PC-9 (cell line): ENCODE data around the gene SUPT3H. TPM values are rescaled to one million over a fixed set of nuclear protein-coding genes. Genes with fewer than 3 reads are reported as not detected.

Experiments
- BruUV-seq: library from RNA; stranded (reverse); fragments of 400-500 nt; replicated peaks from 2 replicates; lab custom pipeline; 2021; lab: Mats Ljungman, UMichigan
- CTCF ChIA-PET: fragments of 300-600 bp; sonication (Branson Sonifier 250); formaldehyde crosslinking; loops from one replicate; lab custom pipeline; 2022; ENCODE audit warnings: antibody characterized with exemption; lab: Charles Lee
- POLR2A ChIA-PET: fragments of 300-600 bp; sonication (Branson Sonifier 250); formaldehyde crosslinking; loops from one replicate; lab custom pipeline; 2022; ENCODE audit warnings: antibody characterized with exemption; ENCODE audit not compliant: unreplicated experiment; lab: Charles Lee
- DNase-seq, 2 experiments: peaks; one replicate each; pipeline versions ENCODE4 v3.0.0 to v3.0.0-alpha.2; 2015 to 2022; ENCODE audit warnings: mixed read lengths in 1 of 2
- H2AFZ ChIP-seq: fragments of 200-600 bp; sonication (generic); 2 replicates; pipeline ENCODE4 v1.8.1; 2017; ENCODE audit warnings: antibody characterized with exemption
- H3F3A ChIP-seq: fragments of 200-600 bp; sonication (generic); 2 replicates; pipeline ENCODE4 v1.8.1; 2017; ENCODE audit warnings: antibody characterized with exemption, mild to moderate bottlenecking, low read depth; ENCODE audit not compliant: insufficient read depth
- H3K27ac ChIP-seq: fragments of 200-600 bp; sonication (generic); 2 replicates; pipeline ENCODE4 v1.6.1; 2016; ENCODE audit warnings: mixed run types
- H3K27me3 ChIP-seq: fragments of 200-600 bp; sonication (generic); 2 replicates; pipeline ENCODE4 v1.6.1; 2016; ENCODE audit warnings: low read depth, mixed run types; ENCODE audit not compliant: insufficient read depth
- H3K36me3 ChIP-seq: fragments of 200-600 bp; sonication (generic); 2 replicates; pipeline ENCODE4 v1.6.1; 2016; ENCODE audit warnings: low read depth, mixed run types
- H3K4me1 ChIP-seq: fragments of 200-600 bp; sonication (generic); replicated peaks from 2 replicates; pipeline ENCODE4 v1.6.1; 2016; ENCODE audit warnings: mixed run types; ENCODE audit not compliant: insufficient read depth
- H3K4me2 ChIP-seq: fragments of 200-600 bp; sonication (generic); 2 replicates; pipeline ENCODE4 v1.6.1; 2017; ENCODE audit warnings: mixed run types
- H3K4me3 ChIP-seq: fragments of 200-600 bp; sonication (generic); 2 replicates; pipeline ENCODE4 v1.6.1; 2016; ENCODE audit warnings: mixed run types
- H3K79me2 ChIP-seq: fragments of 200-600 bp; sonication (generic); 2 replicates; pipeline ENCODE4 v1.6.1; 2017; ENCODE audit warnings: low read depth, mixed run types
- H3K9me2 ChIP-seq: fragments of 200-600 bp; sonication (generic); 2 replicates; pipeline ENCODE4 v1.8.1; 2017; ENCODE audit warnings: mild to moderate bottlenecking; ENCODE audit not compliant: insufficient read depth
- H3K9me3 ChIP-seq: fragments of 200-600 bp; sonication (generic); 2 replicates; pipeline ENCODE4 v1.8.1; 2016; ENCODE audit warnings: low read depth; ENCODE audit not compliant: insufficient read depth
- H4K20me1 ChIP-seq: fragments of 200-600 bp; sonication (generic); 2 replicates; pipeline ENCODE4 v1.8.1; 2017; ENCODE audit not compliant: insufficient read depth
- EZH2 ChIP-seq: fragments of 200-600 bp; sonication (generic); IDR thresholded peaks from 2 replicates; pipeline ENCODE4 v1.8.0; 2017; ENCODE audit warnings: antibody characterized with exemption, low read depth
- intact Hi-C: fragments of 100-400 bp; cut with micrococcal nuclease; formaldehyde crosslinking; loops from one replicate; pipeline ENCODE4 v1.10.0; 2022; ENCODE audit not compliant: unreplicated experiment
- total RNA-seq: library from RNA; stranded (reverse); gene quantifications from 2 replicates; pipeline ENCODE4 v1.2.3, GENCODE V29; 2021
- TF ChIP-seq, protein P1 (sequence below): fragments of 200-600 bp; sonication (generic); conservative IDR thresholded peaks from 2 replicates; pipeline ENCODE4 v1.6.1; 2017; ENCODE audit warnings: mixed run types, antibody characterized with exemption, mild to moderate bottlenecking, moderate library complexity

The SUPT3H gene
- total RNA-seq, 1 experiment from 2014 or later = 9.2 TPM

DNA sequence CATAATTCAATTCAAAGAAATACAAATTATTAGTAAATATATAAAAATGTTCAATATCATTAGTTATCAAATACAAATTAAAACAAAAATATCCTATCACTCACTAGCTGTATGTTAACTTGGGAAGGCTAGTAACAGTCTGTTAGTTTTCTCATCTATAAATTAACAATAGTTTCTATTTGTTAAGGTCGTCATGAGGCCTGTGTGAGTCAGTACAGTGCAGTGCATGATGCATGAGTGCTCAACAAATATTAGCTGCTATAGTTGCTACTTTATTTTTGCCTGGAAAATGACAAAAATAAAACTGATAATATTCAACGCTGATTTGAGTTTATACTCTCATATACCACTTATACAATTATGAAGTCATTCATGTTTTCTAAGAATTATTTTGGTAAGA, 451.2 kb downstream of the SUPT3H start:
- Histone ChIP-seq H3K4me1 (no peaks in the 10 kb centered on the region), H4K20me1 (no peaks in the 10 kb centered on the region), H3K27ac (no peak overlapping the region), H2AFZ (no peak overlapping the region), H3K27me3 (no peaks in the 10 kb centered on the region), H3K36me3 (no peaks in the 10 kb centered on the region), H3K4me3 (no peak overlapping the region), H3K79me2 (no peaks in the 10 kb centered on the region), H3F3A (no peaks in the 10 kb centered on the region), H3K4me2 (no peak overlapping the region), H3K9me2 (no peaks in the 10 kb centered on the region), H3K9me3 (no peaks in the 10 kb centered on the region)
- TF ChIP-seq EZH2 = no peak
- TF ChIP-seq, protein P1, sequence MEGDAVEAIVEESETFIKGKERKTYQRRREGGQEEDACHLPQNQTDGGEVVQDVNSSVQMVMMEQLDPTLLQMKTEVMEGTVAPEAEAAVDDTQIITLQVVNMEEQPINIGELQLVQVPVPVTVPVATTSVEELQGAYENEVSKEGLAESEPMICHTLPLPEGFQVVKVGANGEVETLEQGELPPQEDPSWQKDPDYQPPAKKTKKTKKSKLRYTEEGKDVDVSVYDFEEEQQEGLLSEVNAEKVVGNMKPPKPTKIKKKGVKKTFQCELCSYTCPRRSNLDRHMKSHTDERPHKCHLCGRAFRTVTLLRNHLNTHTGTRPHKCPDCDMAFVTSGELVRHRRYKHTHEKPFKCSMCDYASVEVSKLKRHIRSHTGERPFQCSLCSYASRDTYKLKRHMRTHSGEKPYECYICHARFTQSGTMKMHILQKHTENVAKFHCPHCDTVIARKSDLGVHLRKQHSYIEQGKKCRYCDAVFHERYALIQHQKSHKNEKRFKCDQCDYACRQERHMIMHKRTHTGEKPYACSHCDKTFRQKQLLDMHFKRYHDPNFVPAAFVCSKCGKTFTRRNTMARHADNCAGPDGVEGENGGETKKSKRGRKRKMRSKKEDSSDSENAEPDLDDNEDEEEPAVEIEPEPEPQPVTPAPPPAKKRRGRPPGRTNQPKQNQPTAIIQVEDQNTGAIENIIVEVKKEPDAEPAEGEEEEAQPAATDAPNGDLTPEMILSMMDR = no peak
- DNase-seq = no peak
- POLR2A ChIA-PET = no interaction called here
- no TSS peak for BruUV-seq
- CTCF ChIA-PET = no interaction called here
- intact Hi-C loops = no loop called here

DNA sequence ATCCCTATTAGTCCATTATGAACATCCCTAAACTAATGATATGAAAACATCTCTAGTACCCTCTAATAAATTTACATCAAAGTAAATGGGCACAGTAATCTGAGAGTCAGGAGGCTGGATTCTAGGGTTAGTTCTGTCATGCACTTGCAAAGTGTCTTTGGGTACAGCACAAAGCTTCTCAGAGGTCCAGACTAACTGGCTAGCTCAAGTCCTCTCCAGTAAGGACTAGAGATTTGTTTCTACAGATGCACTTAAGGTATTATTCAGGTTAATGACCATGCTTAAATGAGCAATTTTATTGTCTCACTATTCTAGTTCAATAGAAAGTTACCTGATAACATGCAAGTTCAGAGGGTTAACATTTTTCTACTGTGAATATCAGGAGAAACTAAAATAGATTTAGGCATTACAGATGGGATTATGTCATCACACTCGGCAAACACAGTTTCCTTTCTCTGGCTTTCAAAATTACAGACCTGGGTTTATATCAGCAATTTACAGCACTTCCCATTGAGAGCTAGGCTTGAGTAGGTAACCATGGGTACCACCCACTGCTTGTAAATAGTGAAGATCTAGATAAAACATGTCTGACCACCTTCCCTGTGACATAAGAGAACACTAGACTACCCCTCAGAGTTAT, 452.5 kb downstream of the SUPT3H start:
- peak in 1 of 2 experiments; percentile 2 for DNase-seq
- POLR2A ChIA-PET = no interaction called here
- BruUV-seq = no TSS peak

DNA sequence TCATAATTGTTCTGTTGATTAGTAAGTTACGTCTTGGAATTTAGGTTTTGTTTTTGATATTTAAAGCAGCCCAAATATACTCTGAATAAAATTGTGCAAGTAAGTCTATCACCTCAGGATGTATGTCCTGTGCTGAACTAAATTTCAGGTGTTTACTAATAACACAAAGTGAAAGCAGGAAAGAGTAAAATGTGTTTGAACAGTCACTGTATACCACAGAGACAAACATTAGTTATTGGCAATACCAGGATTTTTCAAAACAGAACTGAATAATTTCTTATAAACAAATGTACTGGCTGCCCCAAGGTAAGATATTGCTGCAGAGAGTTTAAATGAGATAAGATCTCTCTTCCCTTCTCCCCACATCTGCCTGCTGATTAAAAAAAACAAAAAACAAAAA, 454.3 kb downstream of the SUPT3H start:
- POLR2A ChIA-PET = no interaction called here
- BruUV-seq = no TSS peak
- Histone ChIP-seq H3K4me2 (no peak overlapping the region), H3K27me3 (no peaks in the 10 kb centered on the region), H3K9me2 (no peaks in the 10 kb centered on the region), H3K4me1 (no peaks in the 10 kb centered on the region), H3F3A (no peaks in the 10 kb centered on the region), H2AFZ (no peak overlapping the region), H3K36me3 (no peaks in the 10 kb centered on the region), H3K9me3 (no peaks in the 10 kb centered on the region), H3K79me2 (no peaks in the 10 kb centered on the region), H4K20me1 (no peaks in the 10 kb centered on the region), H3K27ac (no peak overlapping the region), H3K4me3 (no peak overlapping the region)
- TF ChIP-seq, protein P1 = no peak
- TF ChIP-seq EZH2 = no peak
- CTCF ChIA-PET = no interaction called here
- intact Hi-C loops = no loop called here
- DNase-seq = no peak

More for the DNA sequence above, 452.5 kb downstream of the SUPT3H start:
- intact Hi-C loops = no loop called here
- Histone ChIP-seq H3K9me2 (no peaks in the 10 kb centered on the region), H3K27me3 (no peaks in the 10 kb centered on the region), H4K20me1 (no peaks in the 10 kb centered on the region), H3F3A (no peaks in the 10 kb centered on the region), H3K4me1 (no peaks in the 10 kb centered on the region), H2AFZ (no peak overlapping the region), H3K36me3 (no peaks in the 10 kb centered on the region), H3K4me3 (no peak overlapping the region), H3K4me2 (no peak overlapping the region), H3K9me3 (no peaks in the 10 kb centered on the region), H3K79me2 (no peaks in the 10 kb centered on the region), H3K27ac (no peak overlapping the region)
- TF ChIP-seq, protein P1 = no peak
- no peak for TF ChIP-seq EZH2
- CTCF ChIA-PET = no interaction called here
